SJSA1 (cell line): Measurements from ENCODE around the gene VPS13D. TPM values are rescaled to one million over a fixed set of nuclear protein-coding genes. Genes with fewer than 3 reads are reported as not detected.
"Not testable (repeated sequence)": the region's sequence is repeated elsewhere in the genome, so short reads cannot be mapped to it uniquely, and the experiment has no call there.

Experiments used
- DNase-seq, 2 experiments: peaks; one replicate each; pipeline ENCODE4 v3.0.0-alpha.2; 2015 to 2020; ENCODE audit warnings: low spot score in 2 of 2, low read depth in 1 of 2
- H3K27ac ChIP-seq: fragments of 250-450 bp; sonication (Bioruptor Pico); 2 replicates; pipeline ENCODE4 v1.5.1; 2020; ENCODE audit warnings: mild to moderate bottlenecking, moderate library complexity
- H3K27me3 ChIP-seq: fragments of 250-450 bp; sonication (Bioruptor Pico); replicated peaks from 2 replicates; pipeline ENCODE4 v1.5.1; 2020; ENCODE audit warnings: mild to moderate bottlenecking, moderate library complexity
- H3K36me3 ChIP-seq: fragments of 250-450 bp; sonication (Bioruptor Pico); 2 replicates; pipeline ENCODE4 v1.5.1; 2020; ENCODE audit warnings: mild to moderate bottlenecking
- H3K4me1 ChIP-seq: fragments of 250-450 bp; sonication (Bioruptor Pico); replicated peaks from 2 replicates; pipeline ENCODE4 v1.6.1; 2021; ENCODE audit warnings: mild to moderate bottlenecking
- H3K4me3 ChIP-seq: fragments of 250-450 bp; sonication (Bioruptor Pico); 2 replicates; pipeline ENCODE4 v1.5.1; 2020; ENCODE audit warnings: mild to moderate bottlenecking
- H3K9me3 ChIP-seq: fragments of 250-450 bp; sonication (Bioruptor Pico); replicated peaks from 2 replicates; pipeline ENCODE4 v1.5.1; 2020; ENCODE audit warnings: mild to moderate bottlenecking
- total RNA-seq: library from RNA; depleted of rRNA; stranded (reverse); fragments of >200 nt; shearing (Covaris generic); gene quantifications from 2 replicates; pipeline ENCODE4 v1.2.3, GENCODE V29; 2014

The VPS13D gene
- total RNA-seq, 1 experiment from 2014 or later = 12.9 TPM

GRCh38 chr1:12376236-12377045, 146.6 kb downstream of the VPS13D start:
- Histone ChIP-seq H3K4me1 (peaks cover 8% of the 10 kb centered on the region), H3K27ac (no peak overlapping the region), H3K9me3 (no peaks in the 10 kb centered on the region), H3K27me3 (no peaks in the 10 kb centered on the region), H3K4me3 (no peak overlapping the region), H3K36me3 (peaks cover 23% of the 10 kb centered on the region)
- DNase-seq = no peak

- no peak for DNase-seq
- Histone ChIP-seq H3K4me1 (peaks cover 9% of the 10 kb centered on the region), H3K27ac (no peak overlapping the region), H3K27me3 (no peaks in the 10 kb centered on the region), H3K4me3 (no peak overlapping the region), H3K36me3 (peaks cover 48% of the 10 kb centered on the region), H3K9me3 (no peaks in the 10 kb centered on the region)
These were observed 150.8 kb downstream of the VPS13D start for GRCh38 chr1:12380326-12381249.

- Histone ChIP-seq H3K4me3 (no peak overlapping the region), H3K27me3 (no peaks in the 10 kb centered on the region), H3K9me3 (no peaks in the 10 kb centered on the region; the same call in none of the 2 replicates), H3K36me3 (peaks cover 72% of the 10 kb centered on the region), H3K4me1 (peaks cover 9% of the 10 kb centered on the region), H3K27ac (no peak overlapping the region)
- no peak for DNase-seq
These were observed 153.2 kb downstream of the VPS13D start for GRCh38 chr1:12383001-12383400.

- H3K9me3 ChIP-seq = no peaks in the 10 kb centered on the region; the same call in none of the 2 replicates
- DNase-seq = no peak
- H3K4me3 ChIP-seq = no peak overlapping the region
- peaks cover 9% of the 10 kb centered on the region for H3K4me1 ChIP-seq
- H3K36me3 ChIP-seq = peaks cover 70% of the 10 kb centered on the region
- H3K27me3 ChIP-seq = no peaks in the 10 kb centered on the region; the same call in 1 of the 2 replicates
- H3K27ac ChIP-seq = no peak overlapping the region
These were observed 154.0 kb downstream of the VPS13D start for GRCh38 chr1:12383786-12384185.

- H3K27me3 ChIP-seq = no peaks in the 10 kb centered on the region; the same call in 1 of the 2 replicates
- peaks cover 9% of the 10 kb centered on the region for H3K4me1 ChIP-seq
- DNase-seq = no peak
- peaks cover 73% of the 10 kb centered on the region for H3K36me3 ChIP-seq
- H3K27ac ChIP-seq = no peak overlapping the region
- no peaks in the 10 kb centered on the region; the same call in none of the 2 replicates for H3K9me3 ChIP-seq
- H3K4me3 ChIP-seq = no peak overlapping the region
These were observed 155.1 kb downstream of the VPS13D start for GRCh38 chr1:12384836-12385456.

GRCh38 chr1:12386130-12386529, 156.3 kb downstream of the VPS13D start:
- H3K36me3 ChIP-seq = peaks cover 70% of the 10 kb centered on the region
- H3K4me3 ChIP-seq = no peak overlapping the region
- no peaks in the 10 kb centered on the region; the same call in none of the 2 replicates for H3K9me3 ChIP-seq
- H3K27me3 ChIP-seq = no peaks in the 10 kb centered on the region; the same call in 1 of the 2 replicates
- no peak for DNase-seq
- peaks cover 4% of the 10 kb centered on the region; the same call in 1 of the 2 replicates for H3K4me1 ChIP-seq
- no peak overlapping the region for H3K27ac ChIP-seq

- DNase-seq = no peak
- Histone ChIP-seq H3K4me3 (no peak overlapping the region), H3K36me3 (peaks cover 68% of the 10 kb centered on the region), H3K9me3 (no peaks in the 10 kb centered on the region; the same call in none of the 2 replicates), H3K27me3 (no peaks in the 10 kb centered on the region; the same call in 1 of the 2 replicates), H3K4me1 (no peaks in the 10 kb centered on the region), H3K27ac (no peak overlapping the region)
These were observed 157.8 kb downstream of the VPS13D start for GRCh38 chr1:12387641-12388040.

- H3K4me1 ChIP-seq, H3K4me3 ChIP-seq, H3K9me3 ChIP-seq, H3K27me3 ChIP-seq, H3K27ac ChIP-seq, DNase-seq: not testable (repeated sequence)
- H3K36me3 ChIP-seq = peaks cover 41% of the 10 kb centered on the region
These were observed 160.5 kb downstream of the VPS13D start for GRCh38 chr1:12390296-12390695.

- Histone ChIP-seq H3K27me3 (no peaks in the 10 kb centered on the region), H3K4me3 (no peak overlapping the region), H3K27ac (no peak overlapping the region), H3K9me3 (no peaks in the 10 kb centered on the region), H3K36me3 (peaks cover 9% of the 10 kb centered on the region; the same call in 1 of the 2 replicates), H3K4me1 (no peaks in the 10 kb centered on the region)
- DNase-seq = no peak
These were observed 167.9 kb downstream of the VPS13D start for GRCh38 chr1:12397462-12398450.

GRCh38 chr1:12398479-12398878, 168.6 kb downstream of the VPS13D start:
- no peak overlapping the region for H3K4me3 ChIP-seq
- H3K27me3 ChIP-seq = no peaks in the 10 kb centered on the region
- no peaks in the 10 kb centered on the region for H3K9me3 ChIP-seq
- peaks cover 9% of the 10 kb centered on the region; the same call in 1 of the 2 replicates for H3K36me3 ChIP-seq
- H3K27ac ChIP-seq = no peak overlapping the region
- no peak for DNase-seq
- no peaks in the 10 kb centered on the region for H3K4me1 ChIP-seq

- no peak overlapping the region for H3K4me3 ChIP-seq
- H3K4me1 ChIP-seq = no peaks in the 10 kb centered on the region
- H3K36me3 ChIP-seq = peaks cover 19% of the 10 kb centered on the region
- H3K9me3 ChIP-seq = no peaks in the 10 kb centered on the region
- no peak for DNase-seq
- no peak overlapping the region for H3K27ac ChIP-seq
- no peaks in the 10 kb centered on the region for H3K27me3 ChIP-seq
These were observed 170.3 kb downstream of the VPS13D start for GRCh38 chr1:12400027-12400693.

GRCh38 chr1:12402159-12402673, 172.4 kb downstream of the VPS13D start:
- H3K4me3 ChIP-seq = no peak overlapping the region
- peaks cover 19% of the 10 kb centered on the region for H3K36me3 ChIP-seq
- H3K27ac ChIP-seq = no peak overlapping the region
- peaks cover 21% of the 10 kb centered on the region for H3K4me1 ChIP-seq
- H3K9me3 ChIP-seq = no peaks in the 10 kb centered on the region
- H3K27me3 ChIP-seq = no peaks in the 10 kb centered on the region
- DNase-seq = no peak
